K562 (cell line): Measurements from ENCODE around the gene AFDN.

ENCODE experiments used
- BRCA1 ChIP-seq, 2 experiments: fragments of 450-650 bp in 1 of 2; sonication (generic) in 1 of 2; formaldehyde crosslinking in 1 of 2; IDR thresholded peaks; 2 replicates each; pipeline versions ENCODE4 v1.5.0 to v1.6.1; 2017 to 2020; ENCODE audit warnings: mild to moderate bottlenecking in 1 of 2, missing genetic modification reagents in 1 of 2
- ETV6 ChIP-seq, 3 experiments: fragments of 150-350 bp in 1 of 3; sonication (generic) in 1 of 3; formaldehyde crosslinking in 1 of 3; IDR thresholded peaks; 2 replicates each; pipeline versions ENCODE4 v1.6.1 to v1.8.0; 2014 to 2022; ENCODE audit warnings: borderline replicate concordance in 2 of 3, low read depth in 2 of 3, antibody characterized with exemption in 1 of 3, low read length in 1 of 3, mild to moderate bottlenecking in 1 of 3, missing genetic modification reagents in 1 of 3
- FOXK2 ChIP-seq, 2 experiments: fragments of 450-650 bp; IDR thresholded peaks in 1 of 2; conservative IDR thresholded peaks in 1 of 2; 2 replicates each; pipeline ENCODE4 v1.6.1; 2016; ENCODE audit warnings: low read depth in 2 of 2, mild to moderate bottlenecking in 1 of 2
- SNIP1 ChIP-seq: fragments of 450-650 bp; IDR thresholded peaks from 2 replicates; pipeline ENCODE4 v1.7.1; 2017; ENCODE audit warnings: low read depth, mild to moderate bottlenecking

DNA sequence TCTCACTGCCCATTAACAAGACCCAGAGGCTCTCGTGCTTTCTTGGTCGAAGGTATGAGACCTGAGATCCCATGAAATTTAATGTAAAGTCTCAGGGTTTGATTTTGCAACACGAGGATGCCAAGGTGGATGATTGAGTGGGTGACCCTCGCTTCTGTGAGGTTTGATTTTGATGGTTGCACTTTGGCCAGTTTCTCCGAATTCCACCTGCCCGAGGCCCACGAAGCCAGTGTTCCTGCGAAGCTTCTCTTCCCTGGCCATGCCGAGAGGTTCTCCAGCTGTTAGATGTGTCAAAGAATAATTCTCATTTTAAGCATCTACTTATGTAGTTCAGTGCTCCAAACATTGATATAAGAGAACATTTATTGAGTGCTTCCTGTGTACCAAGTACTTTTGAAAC, 170.9 kb downstream of the AFDN start, which contains the start of gene KIF25:
- TF ChIP-seq SNIP1 (no peak), BRCA1 (IDR thresholded peaks at IDR 0.05) (no peak), BRCA1 (CRISPR knock-in tag; IDR thresholded peaks at IDR 0.05) (no peak), FOXK2 (conservative IDR thresholded peaks at IDR 0.05 in 1 of 2, IDR thresholded peaks at IDR 0.05 in 1 of 2; ENCODE audit: low read depth in 2 of 2) (no peak), ETV6 (IDR thresholded peaks at IDR 0.05; ENCODE audit: borderline replicate concordance in 1 of 2, low read depth in 2 of 2, low read length in 1 of 2) (no peak), ETV6 (CRISPR knock-in tag; IDR thresholded peaks at IDR 0.05; ENCODE audit: borderline replicate concordance) (no peak)
